ENCODE measurements around the gene IGF2BP1. TPM values are rescaled to one million over a fixed set of nuclear protein-coding genes. Genes with fewer than 3 reads are reported as not detected.

The IGF2BP1 gene
- total RNA-seq, 4 donors from 2014 or later: 0.19 to 4.4 TPM; not detected in 2

- TF ChIP-seq CTCF (IDR thresholded peaks at IDR 0.05; ENCODE audit: low read depth): no peak
These were observed 19.7 kb downstream of the IGF2BP1 start for GRCh38 chr17:49016775-49017463.

- no peak for TF ChIP-seq CTCF (IDR thresholded peaks at IDR 0.05; ENCODE audit: low read depth)
These were observed 21.0 kb downstream of the IGF2BP1 start for GRCh38 chr17:49018116-49018612.

GRCh38 chr17:49018748-49019147 is 21.6 kb downstream of the IGF2BP1 start:
- no peak for TF ChIP-seq CTCF (IDR thresholded peaks at IDR 0.05; ENCODE audit: low read depth)

- no peak for TF ChIP-seq CTCF (IDR thresholded peaks at IDR 0.05; ENCODE audit: low read depth)
These were observed 23.4 kb downstream of the IGF2BP1 start for GRCh38 chr17:49020609-49021008.

GRCh38 chr17:49021095-49021767 is 24.0 kb downstream of the IGF2BP1 start:
- no peak for TF ChIP-seq CTCF (IDR thresholded peaks at IDR 0.05; ENCODE audit: low read depth)

- no peak for TF ChIP-seq CTCF (IDR thresholded peaks at IDR 0.05; ENCODE audit: low read depth)
These were observed 24.6 kb downstream of the IGF2BP1 start for GRCh38 chr17:49021768-49022103.

- no peak for TF ChIP-seq CTCF (IDR thresholded peaks at IDR 0.05; ENCODE audit: low read depth)
These were observed 25.3 kb downstream of the IGF2BP1 start for GRCh38 chr17:49022391-49022941.
